GM19438 (cell line): ENCODE measurements around the gene TLE6.
A peak's percentile ranks its signal among the peaks of the same experiment; 100 is the strongest.
"Not testable (repeated sequence)": the region's sequence is repeated elsewhere in the genome, so short reads cannot be mapped to it uniquely, and the experiment has no call there.

Experiments
- ATAC-seq: cut with Tn5 transposase; IDR thresholded peaks from one replicate; pipeline ENCODE4 v1.9.1; 2021; ENCODE audit warnings: low read depth; ENCODE audit not compliant: unreplicated experiment

The TLE6 gene

GRCh38 chr19:2973229-2973628, 4.1 kb upstream of the TLE6 start:
- ATAC-seq = no peak

DNA sequence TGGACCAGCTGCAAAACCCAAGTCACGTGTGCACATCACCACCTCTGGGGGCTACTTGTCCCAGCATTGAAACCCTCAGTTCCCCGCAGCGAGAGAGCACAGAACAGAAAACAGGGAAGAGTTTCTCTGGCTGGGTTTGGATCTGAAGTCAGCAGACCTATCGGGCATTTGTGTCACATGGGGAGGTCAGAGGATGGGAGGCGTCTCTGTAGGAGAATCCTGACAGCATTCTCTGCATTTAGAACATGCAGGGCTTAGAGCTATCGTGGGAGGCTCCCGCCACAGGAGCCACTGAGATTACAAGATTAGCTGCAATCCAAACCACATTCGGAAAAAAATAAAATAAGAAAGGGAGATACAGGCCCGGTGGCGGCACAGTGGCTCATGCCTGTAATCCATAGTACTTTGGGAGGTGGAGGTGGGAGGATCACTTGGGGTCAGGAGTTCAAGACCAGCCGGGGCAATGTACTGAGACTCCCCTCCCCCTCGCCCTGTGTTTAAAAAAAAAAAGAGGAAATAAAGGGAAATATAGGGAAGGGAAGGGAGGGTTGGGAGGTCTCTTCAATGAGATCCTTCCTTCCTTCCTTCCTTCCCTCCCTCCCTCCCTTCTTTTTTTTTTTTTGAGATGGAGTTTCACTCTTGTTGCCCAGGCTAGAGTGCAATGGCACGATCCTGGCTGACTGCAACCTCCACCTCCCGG, 2.9 kb upstream of the TLE6 start:
- ATAC-seq = no peak

DNA sequence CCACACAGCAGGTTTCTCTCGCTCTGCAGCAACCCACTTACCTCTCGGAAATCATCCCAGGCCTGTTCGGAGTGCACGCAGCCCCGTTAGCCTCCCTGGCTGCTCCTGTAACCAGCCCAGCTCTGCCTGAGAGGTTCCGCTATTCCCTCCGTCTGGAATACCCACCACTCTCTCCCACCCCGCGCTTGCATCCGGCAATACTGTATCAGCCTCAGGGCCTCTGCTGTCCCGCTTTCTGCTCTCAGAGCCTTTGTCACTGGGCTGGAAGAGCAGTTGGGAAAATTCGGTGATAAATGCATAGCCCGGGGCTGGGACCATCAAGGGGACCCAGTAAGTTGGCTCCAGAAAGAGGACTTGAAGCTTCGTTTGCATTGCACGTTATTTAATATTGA, 759 bp upstream of the TLE6 start:
- ATAC-seq = no peak

GRCh38 chr19:2977746-2978138, 378 bp downstream of the TLE6 start:
- ATAC-seq = peak; percentile 15

- ATAC-seq = no peak
Observed at GRCh38 chr19:2978166-2978767, 903 bp downstream of the TLE6 start.

DNA sequence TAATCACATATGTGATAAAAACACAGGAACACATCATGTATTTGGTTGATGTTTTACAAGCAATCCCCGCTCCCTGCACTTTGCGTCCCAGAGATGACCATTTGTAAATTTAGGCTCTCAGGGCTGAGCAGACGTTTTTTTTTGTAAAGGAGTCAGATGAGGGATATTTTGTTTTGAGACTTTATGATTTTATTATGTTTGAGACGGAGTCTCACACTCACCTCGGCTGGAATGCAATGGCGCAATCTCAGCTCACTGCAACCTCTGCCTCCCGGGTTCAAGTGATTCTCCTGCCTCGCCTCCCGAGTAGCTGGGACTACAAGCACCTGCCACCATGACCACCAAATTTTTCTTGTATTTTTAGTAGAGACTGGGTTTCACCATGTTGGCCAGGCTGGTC, 1.4 kb downstream of the TLE6 start:
- ATAC-seq = no peak

- no peak for ATAC-seq
Observed at GRCh38 chr19:2981898-2982297, 4.5 kb downstream of the TLE6 start.

DNA sequence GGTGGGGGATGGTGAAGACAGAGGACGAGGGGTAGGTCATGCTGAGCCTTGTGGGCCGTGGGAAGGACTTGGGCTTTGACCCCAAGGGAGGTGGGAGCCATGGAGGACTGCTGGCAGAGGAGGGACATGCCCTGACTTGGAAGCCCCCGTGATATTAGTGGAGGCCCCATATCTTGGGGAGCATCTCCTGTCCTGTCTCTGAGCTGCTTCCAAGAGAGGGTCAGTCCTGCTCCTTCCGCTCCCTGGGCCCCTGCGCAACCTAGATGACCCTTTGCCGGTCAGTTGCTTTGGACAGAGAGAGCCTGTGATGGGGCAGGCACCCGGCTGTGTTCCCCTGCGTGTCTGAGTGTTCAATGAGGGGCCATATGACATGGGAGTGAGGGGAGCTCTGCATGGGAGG, 5.2 kb downstream of the TLE6 start:
- ATAC-seq = no peak

DNA sequence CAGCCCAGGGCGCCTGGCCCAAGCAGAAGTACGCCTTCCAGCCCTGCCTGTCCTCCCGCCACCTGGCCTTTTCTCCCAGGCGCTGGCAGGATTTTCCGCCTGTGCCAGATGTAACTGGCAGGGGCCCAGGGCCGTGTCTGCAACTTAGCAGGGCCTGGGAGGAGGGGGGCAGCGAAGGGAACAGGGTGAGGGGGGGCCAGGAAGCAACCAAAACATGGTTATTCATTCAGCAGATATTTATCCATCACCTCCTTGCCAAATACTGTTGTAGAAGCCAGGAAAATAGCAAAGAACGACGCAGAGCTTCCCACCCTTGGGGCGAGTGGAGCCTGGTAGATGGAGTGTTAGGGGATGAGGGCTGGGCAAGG, 5.6 kb downstream of the TLE6 start:
- ATAC-seq = no peak

GRCh38 chr19:2983351-2984214, 6.2 kb downstream of the TLE6 start:
- ATAC-seq = no peak

DNA sequence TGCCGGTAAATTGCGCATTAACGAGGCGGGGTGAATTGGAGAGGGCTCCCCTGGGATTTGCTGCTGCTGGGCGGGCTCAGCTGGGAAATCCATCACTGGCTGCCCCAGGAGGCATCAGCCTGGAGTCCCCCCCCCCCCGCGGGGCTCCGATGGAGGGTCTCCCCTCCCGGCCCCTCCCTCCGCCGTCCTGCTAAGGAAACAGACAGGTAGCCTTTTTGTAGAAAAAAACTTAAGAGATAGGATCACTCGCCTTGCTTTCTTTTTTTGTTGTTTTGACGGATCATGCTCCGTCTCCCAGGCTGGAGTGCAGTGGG, 6.8 kb downstream of the TLE6 start:
- ATAC-seq = no peak

GRCh38 chr19:2986951-2987524, 9.7 kb downstream of the TLE6 start:
- ATAC-seq = no peak

DNA sequence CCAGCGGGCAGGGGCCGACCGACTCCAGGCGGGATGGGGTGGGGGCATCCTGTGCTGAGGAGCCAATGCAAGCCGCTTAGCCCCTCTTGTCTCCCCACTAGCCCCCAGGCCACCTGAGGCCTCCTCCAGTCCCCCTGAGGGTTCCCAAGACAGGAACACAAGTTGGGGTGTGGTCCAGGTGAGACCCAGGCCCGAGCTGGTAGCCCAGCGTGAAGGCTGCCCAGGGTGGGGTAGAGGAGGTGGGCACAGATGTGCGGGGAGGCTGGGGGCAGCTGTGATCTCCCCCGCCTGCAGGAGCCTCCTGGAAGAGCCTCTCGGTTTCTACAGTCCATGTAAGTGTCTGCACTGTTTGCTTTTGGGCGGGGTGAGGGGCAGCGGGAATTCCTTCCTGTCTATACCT, 10.4 kb downstream of the TLE6 start:
- no peak for ATAC-seq

DNA sequence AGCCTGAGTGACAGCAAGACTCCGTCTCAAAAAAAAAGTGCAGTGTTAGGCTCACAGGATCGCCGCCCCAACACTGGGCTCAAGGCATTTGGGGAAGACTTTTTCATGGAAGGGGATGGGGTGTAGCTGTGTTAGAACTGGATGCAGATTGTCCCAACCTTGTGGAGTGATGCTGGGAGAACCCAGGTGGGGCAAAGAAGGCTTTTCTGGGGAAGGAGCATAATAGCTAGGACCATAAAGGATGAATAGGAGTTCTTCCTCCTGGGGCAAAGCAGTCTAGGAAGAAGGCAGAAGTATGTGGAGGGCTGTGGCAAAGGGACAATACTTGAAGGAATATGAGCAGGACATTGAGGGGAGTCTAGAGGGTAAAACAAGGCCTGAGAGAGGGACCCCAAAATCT, 11.2 kb downstream of the TLE6 start:
- no peak for ATAC-seq

- ATAC-seq = no peak
Observed at GRCh38 chr19:2989236-2989946, 12.0 kb downstream of the TLE6 start.

DNA sequence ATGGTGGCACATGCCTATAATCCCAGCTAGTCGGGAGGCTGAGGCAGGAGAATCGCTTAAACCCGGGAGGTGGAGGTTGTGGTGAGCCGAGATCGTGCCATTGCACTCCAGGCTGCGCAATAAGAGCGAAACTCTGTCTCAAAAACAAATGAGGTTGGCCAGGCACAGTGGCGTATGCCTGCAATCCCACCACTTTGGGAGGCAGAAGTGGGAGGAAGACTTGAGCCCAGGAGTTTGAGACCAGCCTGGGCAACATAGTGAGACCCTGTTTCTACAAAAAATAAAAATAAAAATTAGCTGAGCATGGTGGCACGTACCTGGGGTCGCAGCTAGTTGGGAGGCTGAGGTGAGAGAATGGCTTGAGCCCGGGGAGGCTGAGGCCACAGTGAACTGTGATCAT, 15.0 kb downstream of the TLE6 start:
- ATAC-seq = not testable (repeated sequence)

GRCh38 chr19:2992958-2993357, 15.6 kb downstream of the TLE6 start:
- ATAC-seq = no peak

DNA sequence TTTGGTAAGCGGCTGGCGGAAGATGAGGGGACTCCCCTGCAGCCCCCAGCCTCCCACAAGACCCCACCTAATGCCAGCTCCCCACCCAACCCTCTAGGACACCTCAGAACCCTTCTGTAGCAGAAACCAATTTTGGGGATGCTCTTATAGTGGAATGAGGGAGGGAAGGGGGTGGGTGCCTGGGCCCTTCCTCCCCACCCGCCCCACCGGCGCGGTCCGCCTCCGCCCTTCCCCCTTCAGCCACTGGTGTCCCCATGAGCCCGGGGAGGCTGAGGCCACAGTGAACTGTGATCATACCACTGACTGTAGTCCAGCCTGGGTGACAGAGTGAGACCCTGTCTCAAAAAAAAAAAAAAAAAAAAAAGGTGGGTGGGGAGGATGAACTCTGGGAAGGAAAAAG, 16.2 kb downstream of the TLE6 start:
- no peak for ATAC-seq

GRCh38 chr19:2994588-2995131, 17.3 kb downstream of the TLE6 start:
- no peak for ATAC-seq

DNA sequence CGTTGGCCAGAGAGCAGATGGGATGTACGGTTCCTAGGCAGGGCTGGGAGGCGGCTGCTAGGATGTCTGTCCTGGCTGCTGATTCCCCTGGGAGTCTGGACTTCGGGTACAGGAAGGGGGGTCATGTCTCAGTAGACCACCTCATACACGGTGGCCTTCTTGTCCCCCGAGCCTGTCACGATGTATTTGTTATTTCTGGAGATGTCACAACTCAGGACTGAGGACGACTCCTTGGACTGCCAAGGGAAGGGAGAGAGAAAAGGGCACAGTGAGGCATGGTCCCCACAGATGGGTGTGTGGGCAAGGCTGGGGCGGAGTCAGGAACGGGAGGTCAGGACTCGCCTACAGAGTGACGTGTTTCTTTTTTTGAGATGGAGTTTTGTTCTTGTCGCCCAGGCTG, 20.4 kb downstream of the TLE6 start:
- no peak for ATAC-seq

GRCh38 chr19:2998642-2999041, 21.3 kb downstream of the TLE6 start:
- ATAC-seq = no peak
